ENCODE results near the gene ZNF3. TPM values are rescaled to one million over a fixed set of nuclear protein-coding genes. Genes with fewer than 3 reads are reported as not detected.
A peak's percentile ranks its signal among the peaks of the same experiment; 100 is the strongest.

ZNF3 gene
- total and polyA plus RNA-seq, 4 donors, result 10.2 to 18.2 (median 12.2) TPM

DNA sequence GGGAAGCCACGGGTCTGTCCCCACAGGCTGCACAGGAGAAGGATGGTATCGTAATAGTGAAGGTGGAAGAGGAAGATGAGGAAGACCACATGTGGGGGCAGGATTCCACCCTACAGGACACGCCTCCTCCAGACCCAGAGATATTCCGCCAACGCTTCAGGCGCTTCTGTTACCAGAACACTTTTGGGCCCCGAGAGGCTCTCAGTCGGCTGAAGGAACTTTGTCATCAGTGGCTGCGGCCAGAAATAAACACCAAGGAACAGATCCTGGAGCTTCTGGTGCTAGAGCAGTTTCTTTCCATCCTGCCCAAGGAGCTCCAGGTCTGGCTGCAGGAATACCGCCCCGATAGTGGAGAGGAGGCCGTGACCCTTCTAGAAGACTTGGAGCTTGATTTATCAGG, 58.0 kb downstream of the ZNF3 start:
- TF ChIP-seq ZBTB33 (IDR thresholded peaks at IDR 0.05) (no peak), HNF4G (IDR thresholded peaks at IDR 0.05) (no peak), HNF4A (conservative IDR thresholded peaks at IDR 0.05) (no peak), RXRA (IDR thresholded peaks at IDR 0.05) (no peak), YY1 (IDR thresholded peaks at IDR 0.05) (no peak), GABPA (IDR thresholded peaks at IDR 0.05 in 1 of 2, conservative IDR thresholded peaks at IDR 0.05 in 1 of 2) (no peak), FOXA1 (IDR thresholded peaks at IDR 0.05) (no peak), SP1 (IDR thresholded peaks at IDR 0.05) (no peak), JUND (IDR thresholded peaks at IDR 0.05) (no peak), RAD21 (IDR thresholded peaks at IDR 0.05) (no peak), NR2F2 (IDR thresholded peaks at IDR 0.05) (no peak)
- TF ChIP-seq, protein P1, sequence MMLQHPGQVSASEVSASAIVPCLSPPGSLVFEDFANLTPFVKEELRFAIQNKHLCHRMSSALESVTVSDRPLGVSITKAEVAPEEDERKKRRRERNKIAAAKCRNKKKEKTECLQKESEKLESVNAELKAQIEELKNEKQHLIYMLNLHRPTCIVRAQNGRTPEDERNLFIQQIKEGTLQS (IDR thresholded peaks at IDR 0.05), result no peak
- TF ChIP-seq, protein P2, sequence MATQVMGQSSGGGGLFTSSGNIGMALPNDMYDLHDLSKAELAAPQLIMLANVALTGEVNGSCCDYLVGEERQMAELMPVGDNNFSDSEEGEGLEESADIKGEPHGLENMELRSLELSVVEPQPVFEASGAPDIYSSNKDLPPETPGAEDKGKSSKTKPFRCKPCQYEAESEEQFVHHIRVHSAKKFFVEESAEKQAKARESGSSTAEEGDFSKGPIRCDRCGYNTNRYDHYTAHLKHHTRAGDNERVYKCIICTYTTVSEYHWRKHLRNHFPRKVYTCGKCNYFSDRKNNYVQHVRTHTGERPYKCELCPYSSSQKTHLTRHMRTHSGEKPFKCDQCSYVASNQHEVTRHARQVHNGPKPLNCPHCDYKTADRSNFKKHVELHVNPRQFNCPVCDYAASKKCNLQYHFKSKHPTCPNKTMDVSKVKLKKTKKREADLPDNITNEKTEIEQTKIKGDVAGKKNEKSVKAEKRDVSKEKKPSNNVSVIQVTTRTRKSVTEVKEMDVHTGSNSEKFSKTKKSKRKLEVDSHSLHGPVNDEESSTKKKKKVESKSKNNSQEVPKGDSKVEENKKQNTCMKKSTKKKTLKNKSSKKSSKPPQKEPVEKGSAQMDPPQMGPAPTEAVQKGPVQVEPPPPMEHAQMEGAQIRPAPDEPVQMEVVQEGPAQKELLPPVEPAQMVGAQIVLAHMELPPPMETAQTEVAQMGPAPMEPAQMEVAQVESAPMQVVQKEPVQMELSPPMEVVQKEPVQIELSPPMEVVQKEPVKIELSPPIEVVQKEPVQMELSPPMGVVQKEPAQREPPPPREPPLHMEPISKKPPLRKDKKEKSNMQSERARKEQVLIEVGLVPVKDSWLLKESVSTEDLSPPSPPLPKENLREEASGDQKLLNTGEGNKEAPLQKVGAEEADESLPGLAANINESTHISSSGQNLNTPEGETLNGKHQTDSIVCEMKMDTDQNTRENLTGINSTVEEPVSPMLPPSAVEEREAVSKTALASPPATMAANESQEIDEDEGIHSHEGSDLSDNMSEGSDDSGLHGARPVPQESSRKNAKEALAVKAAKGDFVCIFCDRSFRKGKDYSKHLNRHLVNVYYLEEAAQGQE (IDR thresholded peaks at IDR 0.05), result no peak
- Histone ChIP-seq H3K27ac (ENCODE audit: low read depth in 1 of 2, low read length in 2 of 2) (peak overlapping the region; percentile 71 to 73), H3K9ac (ENCODE audit: low read depth in 1 of 2, low read length in 2 of 2) (peak overlapping the region; percentile 15 to 51), H3K36me3 (ENCODE audit: control insufficient read depth in 4 of 4, insufficient read depth in 3 of 4, low read depth in 1 of 4, low read length in 3 of 4) (peaks cover 12 to 26% (median 18%) of the 10 kb centered on the region in 4 donors), H3K9me3 (ENCODE audit: control insufficient read depth in 4 of 4, low read length in 3 of 4) (no peaks in the 10 kb centered on the region), H3K4me1 (ENCODE audit: control insufficient read depth in 4 of 4, insufficient read depth in 4 of 4, low read length in 3 of 4) (peaks cover 19 to 69% (median 46%) of the 10 kb centered on the region in 4 donors), H3K27me3 (ENCODE audit: control insufficient read depth in 4 of 4, insufficient read depth in 4 of 4, low read length in 3 of 4) (no peaks in the 10 kb centered on the region), H3K4me3 (ENCODE audit: low read depth in 1 of 3, low read length in 3 of 3) (peak overlapping the region; percentile 4 to 29 (median 21))
- WGBS, result 37% methylated on average over 12 of the region's 12 CpGs
- no peak for DNase-seq (ENCODE audit: low spot score)

- Histone ChIP-seq H3K9ac (ENCODE audit: low read depth in 1 of 2, low read length in 2 of 2) (peak overlapping the region; percentile 10 to 22), H3K9me3 (ENCODE audit: control insufficient read depth in 4 of 4, low read length in 3 of 4) (no peaks in the 10 kb centered on the region), H3K27me3 (ENCODE audit: control insufficient read depth in 4 of 4, insufficient read depth in 4 of 4, low read length in 3 of 4) (no peaks in the 10 kb centered on the region), H3K36me3 (ENCODE audit: control insufficient read depth in 4 of 4, insufficient read depth in 3 of 4, low read depth in 1 of 4, low read length in 3 of 4) (peaks cover 9 to 23% (median 18%) of the 10 kb centered on the region in 4 donors), H3K4me1 (ENCODE audit: control insufficient read depth in 4 of 4, insufficient read depth in 4 of 4, low read length in 3 of 4) (peaks cover 23 to 75% (median 53%) of the 10 kb centered on the region in 4 donors), H3K4me3 (ENCODE audit: low read depth in 1 of 3, low read length in 3 of 3) (peak overlapping the region in 2 of 3 donors; percentile 14 to 29), H3K27ac (ENCODE audit: low read depth in 1 of 2, low read length in 2 of 2) (peak overlapping the region; percentile 71 to 73)
- 22% methylated on average over 5 of the region's 5 CpGs for WGBS
- DNase-seq (ENCODE audit: low spot score), result no peak
- TF ChIP-seq FOXA1 (IDR thresholded peaks at IDR 0.05) (no peak), JUND (IDR thresholded peaks at IDR 0.05) (peak; percentile 40 to 70), ZBTB33 (IDR thresholded peaks at IDR 0.05) (peak; percentile 63), EGR1 (IDR thresholded peaks at IDR 0.05; ENCODE audit: low read depth in 2 of 2) (no peak), SP1 (IDR thresholded peaks at IDR 0.05) (peak; percentile 56), GABPA (IDR thresholded peaks at IDR 0.05 in 1 of 2, conservative IDR thresholded peaks at IDR 0.05 in 1 of 2) (peak in 1 of 2 donors; percentile 51), NR2F2 (IDR thresholded peaks at IDR 0.05) (no peak), TAF1 (conservative IDR thresholded peaks at IDR 0.05) (no peak), HNF4G (IDR thresholded peaks at IDR 0.05) (peak; percentile 5), FOXA2 (IDR thresholded peaks at IDR 0.05) (peak; percentile 35), HNF4A (conservative IDR thresholded peaks at IDR 0.05) (peak; percentile 74 to 85), RAD21 (IDR thresholded peaks at IDR 0.05) (peak; percentile 29 to 56), RXRA (IDR thresholded peaks at IDR 0.05) (peak; percentile 63 to 91)
- TF ChIP-seq, protein P3, sequence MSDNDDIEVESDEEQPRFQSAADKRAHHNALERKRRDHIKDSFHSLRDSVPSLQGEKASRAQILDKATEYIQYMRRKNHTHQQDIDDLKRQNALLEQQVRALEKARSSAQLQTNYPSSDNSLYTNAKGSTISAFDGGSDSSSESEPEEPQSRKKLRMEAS (IDR thresholded peaks at IDR 0.05), result peak; percentile 92
- TF ChIP-seq, protein P1 (IDR thresholded peaks at IDR 0.05), result no peak
- TF ChIP-seq, protein P2 (IDR thresholded peaks at IDR 0.05), result peak; percentile 57
Measured at GRCh38 chr7:100022621-100023020, 58.9 kb downstream of the ZNF3 start.

Data from liver (tissue), 9 donors.